Occipital lobe (tissue), 3 donors: ENCODE measurements around the gene ERAS. TPM values are rescaled to one million over a fixed set of nuclear protein-coding genes. Genes with fewer than 3 reads are reported as not detected.
"Not testable (repeated sequence)": the region's sequence is repeated elsewhere in the genome, so short reads cannot be mapped to it uniquely, and the experiment has no call there.

Experiments
- DNase-seq: peaks from one replicate; lab custom pipeline; 2025; lab: John Stamatoyannopoulos, UW
- small RNA-seq: library from RNA; depleted of rRNA; stranded (forward); fragments of <200 nt; gene quantifications from one replicate; pipeline ENCODE3, GENCODE V24; 2014
- total RNA-seq: library from RNA; depleted of rRNA; stranded (reverse); fragments of >200 nt; gene quantifications from one replicate; pipeline ENCODE4 v1.2.3, GENCODE V29; 2014

ERAS gene
- total RNA-seq, 1 donor from 2014 or later: not detected

GRCh38 chrX:48831136-48831908 lies 5.0 kb downstream of the ERAS start:
- no peak for DNase-seq

- no peak for DNase-seq
Measured at GRCh38 chrX:48831909-48832291, 5.6 kb downstream of the ERAS start.

- DNase-seq: no peak
Measured at GRCh38 chrX:48833542-48834138, 7.3 kb downstream of the ERAS start.

- DNase-seq: no peak
Measured at GRCh38 chrX:48834383-48834709, 8.0 kb downstream of the ERAS start.

GRCh38 chrX:48835524-48836329 lies 9.4 kb downstream of the ERAS start, which contains the start of gene PCSK1N:
PCSK1N (minus strand) TSS chrX:48835610; CDS start chrX:48835532, 78 bp downstream.
- DNase-seq: no peak

GRCh38 chrX:48839686-48840085 lies 13.4 kb downstream of the ERAS start:
- DNase-seq: no peak

- no peak for DNase-seq
Measured at GRCh38 chrX:48848847-48849246, 22.5 kb downstream of the ERAS start.

- no peak for DNase-seq
Measured at GRCh38 chrX:48852857-48853256, 26.5 kb downstream of the ERAS start.

- not testable (repeated sequence) for DNase-seq
Measured at GRCh38 chrX:48853494-48853893, 27.2 kb downstream of the ERAS start.

- DNase-seq: not testable (repeated sequence)
Measured at GRCh38 chrX:48854121-48854804, 27.9 kb downstream of the ERAS start.

GRCh38 chrX:48854898-48855297 lies 28.6 kb downstream of the ERAS start:
- DNase-seq: no peak

GRCh38 chrX:48864210-48864609 lies 37.9 kb downstream of the ERAS start:
- no peak for DNase-seq

GRCh38 chrX:48872017-48872416 lies 45.7 kb downstream of the ERAS start:
- not testable (repeated sequence) for DNase-seq

- not testable (repeated sequence) for DNase-seq
Measured at GRCh38 chrX:48876944-48877343, 50.6 kb downstream of the ERAS start.

Small RNA genes lying within 50 kb of the gene (small RNA-seq; reads per million reads assigned to genes)
- gene RNU6-29P: not detected

Other genes starting within 250 kb of the ERAS start
- gene WDR13, start 229.0 kb upstream of the ERAS start, total RNA-seq: 80.0 TPM
- gene WAS, start 142.7 kb upstream of the ERAS start, total RNA-seq: 0.16 TPM
- 2.8 TPM for gene SUV39H1, start 129.8 kb upstream of the ERAS start, total RNA-seq
- not detected for gene GLOD5, start 64.8 kb upstream of the ERAS start, total RNA-seq
- 0.31 TPM for gene GATA1, start 39.9 kb upstream of the ERAS start, total RNA-seq
- 64.1 TPM for gene HDAC6, start 24.4 kb upstream of the ERAS start, total RNA-seq
- 48.7 TPM for gene PCSK1N, start 9.1 kb downstream of the ERAS start, total RNA-seq
- gene TIMM17B, start 71.3 kb downstream of the ERAS start, total RNA-seq: 27.9 TPM
- 26.8 TPM for gene PQBP1, start 71.4 kb downstream of the ERAS start, total RNA-seq
- gene SLC35A2, start 85.1 kb downstream of the ERAS start, total RNA-seq: 8.7 TPM
- 10.6 TPM for gene PIM2, start 92.5 kb downstream of the ERAS start, total RNA-seq
- 18.1 TPM for gene OTUD5, start 131.1 kb downstream of the ERAS start, total RNA-seq
- gene KCND1, start 145.3 kb downstream of the ERAS start, total RNA-seq: 1.1 TPM
- gene GRIPAP1, start 175.8 kb downstream of the ERAS start, total RNA-seq: 29.9 TPM
- gene TFE3, start 216.8 kb downstream of the ERAS start, total RNA-seq: 8.1 TPM
- gene CCDC120, start 232.5 kb downstream of the ERAS start, total RNA-seq: 2.0 TPM
- gene PRAF2, start 247.5 kb downstream of the ERAS start, total RNA-seq: 3.0 TPM